ENCODE measurements around the gene USP40.

The USP40 gene

DNA sequence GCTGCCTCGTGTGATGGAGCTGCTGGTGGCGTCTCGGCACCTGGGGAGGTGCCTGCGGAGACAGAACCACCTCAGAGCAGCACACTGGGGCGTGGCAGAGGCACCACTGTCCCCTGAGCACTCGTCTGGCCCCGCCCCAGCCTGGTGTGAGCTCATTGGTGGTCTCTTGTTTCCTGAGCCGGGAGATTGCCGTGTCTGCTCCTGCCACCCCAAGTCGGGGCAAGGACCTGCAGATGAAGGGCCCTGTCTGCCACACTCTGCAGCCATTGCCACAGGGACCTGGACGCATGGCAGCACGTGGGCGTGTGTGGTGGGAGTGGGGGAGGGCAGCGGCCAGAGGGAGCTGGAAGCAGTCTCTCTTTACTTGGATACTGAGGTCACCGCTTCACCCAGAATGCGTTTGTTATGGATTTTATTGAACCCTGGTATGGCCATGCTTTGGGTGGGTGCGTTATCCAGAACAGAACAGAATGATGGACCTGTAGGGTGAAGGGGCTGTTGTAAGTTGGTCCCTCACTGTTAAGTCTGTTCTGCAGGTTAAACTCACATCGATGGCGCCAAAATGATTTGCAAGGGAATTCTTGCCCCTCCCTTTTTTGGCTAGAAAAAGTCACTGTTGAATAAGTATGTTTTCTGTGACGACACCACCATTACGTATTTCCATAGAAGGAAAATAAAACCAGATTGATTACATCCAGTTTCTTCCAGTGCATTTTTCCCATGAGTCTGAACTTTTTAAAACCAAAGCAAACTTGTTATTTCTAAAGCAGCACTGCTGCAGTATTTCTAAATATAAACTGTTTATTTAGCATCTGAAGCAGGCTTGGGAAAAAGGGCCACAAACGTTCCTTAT, 92.0 kb downstream of the USP40 start:
- no peak for DNase-seq

DNA sequence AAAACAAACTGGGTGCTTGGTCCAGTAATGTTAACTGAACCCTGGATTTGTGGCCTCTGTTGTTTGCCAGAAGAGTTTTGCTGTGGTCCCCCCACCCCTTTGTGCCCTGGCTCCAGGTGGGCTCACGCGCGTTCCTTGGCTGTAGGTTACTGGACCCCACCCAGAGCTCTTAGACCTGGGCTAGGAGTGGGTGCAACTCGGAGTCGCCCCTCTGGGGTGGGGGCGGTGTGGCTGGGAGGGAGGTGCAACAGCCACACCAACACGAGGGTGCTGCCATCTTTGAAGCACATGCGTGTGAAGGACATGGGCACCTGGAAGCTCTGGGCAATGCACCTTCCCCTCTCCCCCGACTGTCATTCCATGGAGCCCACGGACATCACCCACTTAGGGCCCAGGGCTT, 92.7 kb downstream of the USP40 start:
- no peak for DNase-seq

GRCh38 chr2:233473386-233473791, 93.2 kb downstream of the USP40 start:
- no peak for DNase-seq

GRCh38 chr2:233471291-233472035, 95.1 kb downstream of the USP40 start:
- DNase-seq: no peak

DNA sequence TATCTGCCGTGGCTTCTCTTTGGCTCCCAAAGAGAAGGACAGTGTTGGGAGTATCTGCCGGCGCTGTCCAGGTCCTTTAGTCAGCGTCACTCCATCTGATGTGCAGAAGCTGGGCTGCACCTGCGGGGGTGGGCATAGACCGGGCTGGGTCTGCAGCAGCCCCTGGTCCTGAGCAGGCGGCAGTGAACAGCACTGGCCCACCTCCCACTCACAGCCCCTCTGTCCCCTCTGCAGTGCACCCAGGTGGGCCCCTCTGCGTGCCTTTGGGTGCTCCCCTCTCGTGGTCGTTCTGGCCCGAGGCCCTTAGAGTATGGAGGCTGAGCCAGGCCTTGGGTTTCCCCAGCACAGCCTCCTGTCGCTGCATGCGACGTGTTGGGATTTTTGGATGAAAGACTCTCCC, 95.7 kb downstream of the USP40 start:
- DNase-seq: no peak

- peak; percentile 46 for DNase-seq
These were observed 96.4 kb downstream of the USP40 start for GRCh38 chr2:233470011-233470687.

GRCh38 chr2:233469261-233470010, 97.1 kb downstream of the USP40 start:
- DNase-seq: no peak

- DNase-seq: no peak
These were observed 97.9 kb downstream of the USP40 start for GRCh38 chr2:233468741-233469110.

GRCh38 chr2:233468047-233468740, 98.4 kb downstream of the USP40 start:
- DNase-seq: no peak

DNA sequence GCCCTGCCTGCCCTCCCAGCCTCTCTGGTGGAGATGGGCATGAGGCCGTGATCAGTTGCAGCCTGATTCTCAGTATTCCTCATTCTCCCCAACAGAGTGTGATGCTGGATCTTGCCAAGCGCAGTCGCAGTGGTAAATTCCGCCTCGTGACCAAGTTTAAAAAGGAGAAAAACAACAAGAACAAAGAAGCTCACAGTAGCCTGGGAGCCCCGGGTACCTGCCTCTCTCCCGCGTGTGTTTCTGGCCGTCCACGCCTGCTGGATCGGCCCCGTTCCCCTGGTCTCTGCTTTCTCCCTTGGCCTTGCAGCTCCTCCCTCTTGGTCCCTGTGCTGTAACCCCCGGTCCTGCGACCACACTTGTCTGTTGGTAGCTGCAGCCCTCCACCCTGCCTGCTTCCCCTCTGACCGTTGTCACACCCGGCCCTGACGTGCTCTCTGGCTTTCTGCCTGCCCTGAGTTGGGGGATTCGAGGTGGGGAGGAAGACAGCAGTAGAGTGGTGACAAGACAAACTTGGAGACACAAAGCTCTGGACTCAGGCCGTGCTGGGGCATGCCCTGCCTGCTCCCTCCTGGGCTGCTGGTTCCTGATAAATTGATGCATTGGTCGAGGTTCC, 99.5 kb downstream of the USP40 start:
- no peak for DNase-seq

GRCh38 chr2:233464531-233465240, 101.9 kb downstream of the USP40 start:
- no peak for DNase-seq

DNA sequence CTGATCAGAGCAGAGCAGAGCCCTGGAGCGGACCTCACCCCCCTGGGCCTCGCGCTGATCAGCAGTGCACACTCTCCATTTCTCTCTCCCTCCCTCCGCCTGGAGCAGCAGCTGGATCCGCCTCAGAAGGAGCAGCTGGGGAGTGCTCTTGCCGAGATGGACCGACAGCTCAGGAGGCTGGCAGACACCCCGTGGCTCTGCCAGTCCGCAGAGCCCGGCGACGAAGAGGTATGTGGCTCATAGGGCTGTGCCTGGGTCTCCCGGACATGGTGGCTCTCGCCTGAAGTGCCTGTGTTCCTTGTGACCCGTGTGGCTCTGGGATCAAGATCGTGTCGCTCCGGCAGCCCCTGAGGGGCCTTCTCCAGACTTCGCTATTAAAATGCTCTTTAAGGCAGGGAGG, 102.5 kb downstream of the USP40 start:
- no peak for DNase-seq

- no peak for DNase-seq
These were observed 103.0 kb downstream of the USP40 start for GRCh38 chr2:233463586-233463985.

DNA sequence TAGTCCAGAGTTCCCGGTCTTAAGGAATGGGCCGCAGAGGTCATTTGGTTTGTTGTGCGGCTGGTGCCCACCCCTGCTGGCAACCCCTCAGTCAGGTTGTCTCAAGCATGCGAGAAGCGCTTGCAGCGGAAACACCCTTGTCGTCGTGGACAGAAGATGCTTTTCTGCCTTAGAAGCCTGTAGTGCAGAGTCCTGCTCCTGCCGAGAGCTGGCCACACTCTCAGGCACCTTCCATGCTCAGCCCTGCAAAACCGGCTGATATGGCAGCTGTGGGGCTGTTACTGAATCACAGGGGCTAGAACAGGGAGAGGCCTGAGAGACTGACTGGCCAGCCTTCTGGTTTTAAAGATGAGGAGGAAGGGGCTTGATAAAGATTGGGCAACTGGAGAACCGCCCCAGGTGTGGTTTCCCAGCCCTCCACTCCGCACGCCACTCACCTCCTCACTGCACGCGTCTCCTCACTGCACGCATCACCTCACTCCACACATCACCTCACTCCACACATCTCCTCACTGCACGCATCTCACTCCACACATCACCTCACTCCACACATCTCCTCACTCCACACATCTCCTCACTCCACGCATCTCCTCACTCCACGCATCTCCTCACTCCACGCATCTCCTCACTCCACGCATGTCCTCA, 103.6 kb downstream of the USP40 start:
- DNase-seq: no peak

DNA sequence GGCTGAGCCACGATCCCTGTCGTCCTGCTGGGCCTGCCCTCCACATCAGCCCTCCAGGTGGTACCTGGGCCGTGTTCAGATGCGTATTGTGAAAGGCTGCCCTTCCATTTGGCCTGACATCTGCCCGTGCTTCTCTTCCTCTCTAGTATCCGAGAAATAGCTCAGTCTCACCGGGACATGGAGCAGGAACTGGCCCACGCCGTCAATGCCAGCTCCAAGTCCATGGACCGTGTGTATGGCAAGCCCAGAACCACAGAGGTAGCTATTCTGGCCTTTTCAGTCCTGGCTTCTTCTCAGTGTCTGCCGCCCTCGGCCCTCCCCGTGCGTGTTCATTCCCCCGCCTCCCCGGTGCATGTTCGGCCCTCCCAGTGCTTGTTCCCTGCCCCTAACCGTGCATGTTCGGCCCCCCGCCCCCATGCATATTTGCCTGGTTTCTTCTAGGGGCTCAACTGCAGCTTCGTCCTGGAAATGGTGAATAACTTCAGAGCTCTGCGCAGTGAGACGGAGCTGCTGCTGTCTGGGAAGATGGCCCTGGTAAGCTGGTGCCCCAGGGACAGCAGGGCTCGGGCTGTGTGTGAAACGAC, 104.3 kb downstream of the USP40 start:
- no peak for DNase-seq

GRCh38 chr2:233461481-233461891, 105.1 kb downstream of the USP40 start:
- DNase-seq: no peak

DNA sequence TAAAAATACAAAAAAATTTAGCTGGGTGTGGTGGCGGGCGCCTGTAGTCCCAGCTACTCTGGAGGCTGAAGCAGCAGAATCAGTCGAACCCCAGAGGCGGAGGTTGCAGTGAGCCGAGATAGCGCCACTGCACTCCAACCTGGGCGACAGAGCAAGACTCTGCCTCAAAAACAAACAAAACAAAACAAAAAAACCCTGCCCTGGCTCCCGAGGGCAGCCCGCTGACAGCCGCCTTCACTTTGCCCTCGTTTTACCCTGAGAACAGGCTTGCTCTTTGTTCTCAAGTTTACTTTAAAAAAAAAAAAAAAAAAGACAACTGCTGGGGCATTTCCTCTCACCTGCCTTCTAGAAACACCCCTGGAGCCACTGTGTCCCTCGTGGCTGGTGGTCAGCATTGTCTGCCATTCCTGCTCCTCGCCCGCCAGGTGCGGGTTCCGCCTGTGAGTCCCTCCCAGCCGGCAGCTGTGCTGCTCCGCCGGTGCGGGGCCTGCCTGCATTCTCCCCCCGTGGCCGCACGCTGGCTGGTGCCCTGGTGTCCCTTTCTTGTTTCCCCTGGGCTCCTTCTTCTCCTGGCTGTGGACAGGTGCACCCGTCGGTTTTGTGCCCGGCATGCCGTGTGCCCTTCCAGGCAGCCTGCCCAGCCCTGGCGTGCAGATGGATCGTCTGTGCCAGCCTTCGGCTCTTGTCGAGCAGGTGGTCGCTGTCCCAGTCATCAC, 105.7 kb downstream of the USP40 start:
- peak; percentile 79 for DNase-seq

- DNase-seq: no peak
These were observed 107.2 kb downstream of the USP40 start for GRCh38 chr2:233459426-233459825.

- DNase-seq: no peak
These were observed 107.8 kb downstream of the USP40 start for GRCh38 chr2:233458826-233459225.
